Psoas muscle (tissue), 8 donors: ENCODE measurements around the gene FBLN5. TPM values are rescaled to one million over a fixed set of nuclear protein-coding genes. Genes with fewer than 3 reads are reported as not detected.

Experiments
- ATAC-seq, 4 donors: fragments of 200-7000 bp; cut with Tn5 transposase; one replicate each; pipeline ENCODE4 v1.9.1; 2020; ENCODE audit warnings: moderate library complexity in 3 of 4, mild to moderate bottlenecking in 2 of 4
- DNase-seq, 2 donors: peaks; one replicate each; pipeline ENCODE4 v3.0.0-alpha.2; 2020
- H3K27ac ChIP-seq: fragments of 200-600 bp; one replicate; pipeline ENCODE4 v1.8.0; 2022
- H3K27me3 ChIP-seq, 3 donors: fragments of 200-600 bp in 1 of 3; one replicate each; pipeline versions ENCODE4 v1.6.1 to v1.8.0; 2013 to 2022; ENCODE audit warnings: low read length in 2 of 3, mild to moderate bottlenecking in 2 of 3, moderate library complexity in 1 of 3; ENCODE audit not compliant: insufficient read depth in 3 of 3
- H3K36me3 ChIP-seq, 2 donors: fragments of 200-600 bp in 1 of 2; one replicate each; pipeline versions ENCODE4 v1.6.1 to v1.8.0; 2013 to 2022; ENCODE audit warnings: low read depth in 1 of 2, mild to moderate bottlenecking in 1 of 2, moderate library complexity in 1 of 2; ENCODE audit not compliant: insufficient read depth in 1 of 2
- H3K4me1 ChIP-seq: fragments of 200-600 bp; one replicate; pipeline ENCODE4 v1.8.0; 2022
- H3K4me3 ChIP-seq: fragments of 200-600 bp; one replicate; pipeline ENCODE4 v1.8.0; 2022; ENCODE audit warnings: mild to moderate bottlenecking
- H3K9me3 ChIP-seq: fragments of 200-600 bp; one replicate; pipeline ENCODE4 v1.8.0; 2022
- WGBS, 3 donors: extraction: QIAGEN DNeasy Blood & Tissue Kit; methylation state at CpG; one replicate each; pipeline versions ENCODE4 v1.1.6 to v1.1.7; 2013; 5-methylcytosine and 5-hydroxymethylcytosine counted together
- intact Hi-C, 2 donors: fragments of 100-400 bp; cut with DNase I; formaldehyde crosslinking; loops; one replicate each; pipeline versions ENCODE4 v1.11.0 to v1.14.2; 2022
- polyA plus RNA-seq, 3 donors: library from polyadenylated mRNA; stranded (reverse); fragments of 200-250 nt; gene quantifications; one replicate each; pipeline ENCODE4 v1.2.3, GENCODE V29; 2013
- total RNA-seq, 4 donors: library from RNA; stranded (reverse); fragmentation: NEBNext Ultra II Directional in 2 of 4; extraction: Animal tissue kit (Norgen Biotek cat#: 25700) in 2 of 4; gene quantifications; one replicate each; pipeline versions ENCODE4 v1.2.1 to v1.2.4, GENCODE V29; 2021 to 2023
- TF ChIP-seq, protein P1 (sequence below): fragments of 200-600 bp; IDR thresholded peaks from one replicate; pipeline ENCODE4 v1.8.0; 2022; ENCODE audit warnings: antibody characterized with exemption
- donor health status: healthy with polysubstance abuse.
- donor health status: DM: no; HTN: no; CAD: no; lungs with moderate emphysema.
- donor health status: Bipolar disorder and iron deficiency.
- donor health status: healthy.
- donor health status: DM: yes; HTN: yes; CAD: no.
- donor health status: DM: no; HTN: no; CAD: no.
- donor health status: DM: no; HTN: no; CAD: no.
- donor health status: DM: yes; HTN: yes; CAD: no.

Gene FBLN5
- total and polyA plus RNA-seq, 7 donors, result 12.3 to 37.8 (median 16.7) TPM

- Histone ChIP-seq H3K9me3 (peaks cover 7% of the 10 kb centered on the region), H3K4me1 (no peaks in the 10 kb centered on the region), H3K4me3 (no peak overlapping the region), H3K36me3 (no peaks in the 10 kb centered on the region), H3K27me3 (peaks cover 0 to 17% (median 4%) of the 10 kb centered on the region in 3 donors), H3K27ac (no peak overlapping the region)
- ATAC-seq (no peak), DNase-seq (no peak)
- intact Hi-C loops, result no loop called here
- WGBS, 3 donors, result 65 to 71% (median 68%) methylated on average over 3 of the region's 3 CpGs
- TF ChIP-seq, protein P1, sequence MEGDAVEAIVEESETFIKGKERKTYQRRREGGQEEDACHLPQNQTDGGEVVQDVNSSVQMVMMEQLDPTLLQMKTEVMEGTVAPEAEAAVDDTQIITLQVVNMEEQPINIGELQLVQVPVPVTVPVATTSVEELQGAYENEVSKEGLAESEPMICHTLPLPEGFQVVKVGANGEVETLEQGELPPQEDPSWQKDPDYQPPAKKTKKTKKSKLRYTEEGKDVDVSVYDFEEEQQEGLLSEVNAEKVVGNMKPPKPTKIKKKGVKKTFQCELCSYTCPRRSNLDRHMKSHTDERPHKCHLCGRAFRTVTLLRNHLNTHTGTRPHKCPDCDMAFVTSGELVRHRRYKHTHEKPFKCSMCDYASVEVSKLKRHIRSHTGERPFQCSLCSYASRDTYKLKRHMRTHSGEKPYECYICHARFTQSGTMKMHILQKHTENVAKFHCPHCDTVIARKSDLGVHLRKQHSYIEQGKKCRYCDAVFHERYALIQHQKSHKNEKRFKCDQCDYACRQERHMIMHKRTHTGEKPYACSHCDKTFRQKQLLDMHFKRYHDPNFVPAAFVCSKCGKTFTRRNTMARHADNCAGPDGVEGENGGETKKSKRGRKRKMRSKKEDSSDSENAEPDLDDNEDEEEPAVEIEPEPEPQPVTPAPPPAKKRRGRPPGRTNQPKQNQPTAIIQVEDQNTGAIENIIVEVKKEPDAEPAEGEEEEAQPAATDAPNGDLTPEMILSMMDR, result no peak
Measured at GRCh38 chr14:91830777-91831176, 116.7 kb downstream of the FBLN5 start.

GRCh38 chr14:91829511-91829910 is 118.0 kb downstream of the FBLN5 start:
- no peaks in the 10 kb centered on the region for H3K4me1 ChIP-seq
- no peak overlapping the region for H3K27ac ChIP-seq
- 28 to 54% (median 45%) methylated on average over 2 of the region's 2 CpGs for WGBS, 3 donors
- ATAC-seq (no peak), DNase-seq (no peak)
- H3K4me3 ChIP-seq, result no peak overlapping the region
- TF ChIP-seq, protein P1, result no peak
- peaks cover 0 to 4% (median 0%) of the 10 kb centered on the region in 3 donors for H3K27me3 ChIP-seq
- H3K36me3 ChIP-seq, result no peaks in the 10 kb centered on the region
- intact Hi-C loops, result no loop called here
- H3K9me3 ChIP-seq, result peaks cover 7% of the 10 kb centered on the region

DNA sequence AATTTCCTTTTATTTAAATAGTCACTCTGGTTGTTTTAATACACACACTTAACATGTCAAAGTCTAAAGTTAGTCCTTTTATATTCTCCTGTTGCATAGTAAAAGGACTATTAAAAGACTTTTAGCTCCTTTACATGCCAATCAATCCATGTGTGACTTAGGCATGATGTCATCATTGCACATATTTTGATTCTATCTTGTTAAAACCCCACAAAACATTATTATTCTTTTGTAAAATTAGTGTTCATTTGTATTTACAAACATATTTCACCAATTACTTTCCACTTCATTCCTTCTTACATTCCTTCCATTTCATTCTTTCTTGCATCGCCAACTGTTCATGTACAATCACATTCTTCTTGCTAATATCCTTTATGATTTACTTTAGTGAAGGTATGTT is 119.7 kb downstream of the FBLN5 start:
- no peak overlapping the region for H3K4me3 ChIP-seq
- ATAC-seq (no peak), DNase-seq (no peak)
- WGBS, 3 donors, result 95 to 97% (median 96%) methylated on average over 1 of the region's 1 CpG
- no peaks in the 10 kb centered on the region for H3K4me1 ChIP-seq
- H3K36me3 ChIP-seq, result no peaks in the 10 kb centered on the region
- H3K27me3 ChIP-seq, result no peaks in the 10 kb centered on the region
- TF ChIP-seq, protein P1, result no peak
- intact Hi-C loops, result no loop called here
- peaks cover 7% of the 10 kb centered on the region for H3K9me3 ChIP-seq
- H3K27ac ChIP-seq, result no peak overlapping the region

Other genes starting within 250 kb of the FBLN5 start
- under 1 TPM; 0.20 to 0.52 (median 0.30) TPM for gene CATSPERB, start 215.6 kb downstream of the FBLN5 start, total RNA-seq
- gene CATSPERB, start 215.6 kb downstream of the FBLN5 start, polyA plus RNA-seq, result under 1 TPM; 0.03 to 0.14 (median 0.08) TPM
- 1 to 10 TPM; 1.5 to 4.3 (median 2.9) TPM for gene TC2N, start 80.2 kb downstream of the FBLN5 start, total RNA-seq
- 1 to 10 TPM; 1.2 to 2.3 (median 1.7) TPM for gene TC2N, start 80.2 kb downstream of the FBLN5 start, polyA plus RNA-seq
- 10 to 100 TPM; 47.5 to 54.8 (median 51.4) TPM for gene TRIP11, start 92.4 kb upstream of the FBLN5 start, total RNA-seq
- gene TRIP11, start 92.4 kb upstream of the FBLN5 start, polyA plus RNA-seq, result 10 to 100 TPM in 1 of 3 donors, 1 to 10 TPM in 2; 6.8 to 22.2 (median 7.0) TPM
- 1 to 10 TPM; 5.6 to 10.0 (median 7.8) TPM for gene ATXN3, start 158.9 kb upstream of the FBLN5 start, total RNA-seq
- gene ATXN3, start 158.9 kb upstream of the FBLN5 start, polyA plus RNA-seq, result 1 to 10 TPM; 6.1 to 7.1 (median 6.7) TPM
- 100 to 1,000 TPM; 201 to 306 (median 238) TPM for gene NDUFB1, start 174.0 kb upstream of the FBLN5 start, total RNA-seq
- 100 to 1,000 TPM; 487 to 771 (median 618) TPM for gene NDUFB1, start 174.0 kb upstream of the FBLN5 start, polyA plus RNA-seq
- 10 to 100 TPM; 53.4 to 69.0 (median 63.3) TPM for gene CPSF2, start 174.3 kb upstream of the FBLN5 start, total RNA-seq
- 10 to 100 TPM; 12.7 to 58.6 (median 20.3) TPM for gene CPSF2, start 174.3 kb upstream of the FBLN5 start, polyA plus RNA-seq